Skin epidermis (tissue), 12 donors: ENCODE results near the gene CNTNAP3.
"Not testable (repeated sequence)": the region's sequence is repeated elsewhere in the genome, so short reads cannot be mapped to it uniquely, and the experiment has no call there.

Source experiments
- H3K27ac ChIP-seq, 21 experiments: fragments of 200-600 bp; sonication (generic) in 11 of 21; one replicate each; pipeline ENCODE4 v1.5.0; 2020; ENCODE audit warnings: mild to moderate bottlenecking in 3 of 21, inconsistent platforms in 2 of 21, moderate library complexity in 2 of 21
- H3K4me3 ChIP-seq, 7 experiments: fragments of 200-600 bp; sonication (generic) in 2 of 7; one replicate each; pipeline ENCODE4 v1.5.0; 2020; ENCODE audit warnings: inconsistent platforms in 2 of 7, mild to moderate bottlenecking in 2 of 7, moderate library complexity in 1 of 7

Gene CNTNAP3

DNA sequence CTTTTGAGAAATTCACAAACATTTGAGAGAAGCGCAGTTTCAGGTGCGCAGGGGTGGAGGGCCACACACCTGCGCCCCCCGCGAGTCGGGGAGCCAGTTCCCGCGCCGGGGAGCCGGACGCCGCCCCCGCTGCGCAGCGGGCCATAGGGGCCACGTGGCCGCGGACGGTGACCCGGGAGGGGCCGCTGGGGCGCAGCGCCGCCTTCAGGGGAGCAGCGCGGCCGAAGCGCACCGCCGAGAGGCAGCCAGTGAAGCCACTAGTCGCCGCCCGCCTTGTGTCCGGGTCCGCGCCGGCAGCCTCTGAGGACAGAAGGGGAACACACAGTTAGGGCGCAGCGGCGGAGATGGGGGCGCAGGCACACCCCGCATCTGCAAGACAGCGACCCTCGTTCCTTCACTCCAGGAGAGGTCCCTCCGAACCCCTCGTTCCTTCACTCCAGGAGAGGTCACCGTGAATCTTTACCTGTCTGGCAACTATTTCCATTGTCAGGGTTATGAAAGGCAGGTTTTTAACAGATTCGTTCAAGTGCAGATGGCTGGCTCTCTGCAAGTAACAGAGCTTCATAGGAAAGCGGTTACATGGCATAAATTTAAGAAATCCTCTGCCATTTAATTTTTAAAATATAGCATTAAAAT lies 209.2 kb downstream of the CNTNAP3 start:
- H3K4me3 ChIP-seq: peak overlapping the region in 1 of 7 experiments; percentile 17

DNA sequence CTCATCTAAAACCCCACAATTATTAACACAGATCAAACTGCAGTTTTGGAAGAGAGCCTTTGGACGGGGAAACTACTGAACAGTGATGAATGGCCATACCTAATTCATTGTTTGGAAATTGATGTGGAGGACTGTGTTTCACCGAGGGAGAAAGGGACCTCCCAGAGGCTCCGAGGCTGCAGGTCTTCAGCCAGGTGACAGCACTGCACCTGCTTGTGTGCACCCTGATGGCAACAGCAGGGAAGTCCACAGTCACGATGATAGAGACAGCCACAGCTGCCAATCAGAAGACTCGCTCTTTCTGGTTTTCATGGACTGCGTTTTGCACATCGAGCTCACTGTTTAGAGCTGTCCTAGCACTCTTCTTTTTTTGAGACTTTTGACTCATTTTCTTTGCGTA lies 214.4 kb downstream of the CNTNAP3 start:
- not testable (repeated sequence) for H3K4me3 ChIP-seq, H3K27ac ChIP-seq

More for the DNA sequence above, 209.2 kb downstream of the CNTNAP3 start:
- H3K27ac ChIP-seq: not testable (repeated sequence)

DNA sequence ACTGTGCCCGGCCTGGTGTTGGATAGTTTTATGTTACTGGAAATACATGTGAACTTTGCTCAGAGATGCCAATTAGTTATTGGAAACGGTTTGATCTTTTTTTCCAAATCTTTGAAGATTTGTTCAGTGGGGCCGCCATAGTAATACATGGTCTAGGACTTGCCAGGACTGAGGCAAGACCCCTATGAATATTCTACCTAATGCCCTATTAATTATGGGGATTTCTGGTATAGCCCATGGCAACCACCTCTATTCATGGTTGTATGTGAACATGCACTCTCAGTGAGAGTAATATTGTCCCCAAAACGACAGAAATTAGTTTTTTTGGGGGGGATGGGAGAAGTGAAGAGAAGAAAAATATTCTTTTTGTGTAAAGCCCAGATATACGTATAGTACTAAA lies 220.3 kb downstream of the CNTNAP3 start:
- not testable (repeated sequence) for H3K27ac ChIP-seq, H3K4me3 ChIP-seq

DNA sequence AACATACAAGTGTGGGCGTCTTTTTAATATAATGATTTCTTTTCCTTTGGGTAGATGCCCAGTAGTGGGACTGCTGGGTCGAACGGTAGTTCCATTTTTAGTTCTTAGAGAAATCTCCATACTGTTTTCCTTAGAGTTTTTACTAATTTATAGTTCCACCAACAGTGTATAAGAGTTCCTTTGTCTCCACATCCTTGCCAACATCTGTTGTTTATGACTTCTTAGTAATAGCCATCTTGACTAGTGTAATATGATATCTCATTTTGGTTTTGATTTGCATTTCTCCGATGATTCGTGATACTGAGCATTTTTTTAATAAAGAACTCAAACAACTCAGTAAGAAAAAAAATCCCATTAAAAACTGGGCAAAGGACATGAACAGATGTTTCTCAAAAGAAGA lies 225.0 kb downstream of the CNTNAP3 start:
- H3K27ac ChIP-seq, H3K4me3 ChIP-seq: not testable (repeated sequence)

DNA sequence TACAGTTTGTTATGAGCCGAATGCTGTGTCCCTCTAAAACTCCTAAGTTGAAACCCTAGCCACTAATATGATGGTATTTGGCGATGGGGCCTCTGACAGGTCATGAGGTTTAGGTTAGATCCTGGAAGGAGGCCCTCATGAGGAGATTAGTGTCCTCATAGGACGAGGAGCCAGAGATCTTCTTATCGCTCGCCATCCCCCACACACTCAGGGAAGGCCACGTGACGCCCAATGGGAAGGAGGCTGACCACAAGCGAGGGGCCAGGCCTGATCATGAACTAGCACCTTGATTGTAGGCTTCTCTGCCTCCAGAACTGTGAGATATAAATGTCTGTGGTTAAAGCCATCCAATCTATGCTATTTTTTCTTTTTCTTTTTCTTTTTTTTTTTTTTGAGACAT lies 233.5 kb downstream of the CNTNAP3 start:
- H3K27ac ChIP-seq: not testable (repeated sequence)

DNA sequence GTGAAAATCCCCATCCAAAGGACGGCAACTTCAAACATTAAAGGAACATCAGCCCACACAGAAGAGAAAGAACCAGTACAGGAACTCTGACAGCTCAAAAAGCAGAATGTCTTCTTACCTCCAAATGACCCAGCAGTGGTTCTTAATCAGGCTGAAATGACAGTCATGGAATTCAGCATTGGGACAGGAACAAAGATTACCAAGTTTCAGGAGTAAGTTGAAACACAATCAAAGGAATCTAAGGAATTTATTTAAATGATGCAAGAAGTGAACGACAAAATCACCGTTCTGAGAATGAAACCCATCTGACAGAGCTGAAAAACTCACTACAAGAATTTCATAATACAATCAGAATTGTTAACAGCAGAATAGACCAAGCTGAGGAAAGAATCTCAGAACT lies 241.1 kb downstream of the CNTNAP3 start:
- H3K27ac ChIP-seq, H3K4me3 ChIP-seq: not testable (repeated sequence)

More for the DNA sequence above, 233.5 kb downstream of the CNTNAP3 start:
- H3K4me3 ChIP-seq: not testable (repeated sequence)

DNA sequence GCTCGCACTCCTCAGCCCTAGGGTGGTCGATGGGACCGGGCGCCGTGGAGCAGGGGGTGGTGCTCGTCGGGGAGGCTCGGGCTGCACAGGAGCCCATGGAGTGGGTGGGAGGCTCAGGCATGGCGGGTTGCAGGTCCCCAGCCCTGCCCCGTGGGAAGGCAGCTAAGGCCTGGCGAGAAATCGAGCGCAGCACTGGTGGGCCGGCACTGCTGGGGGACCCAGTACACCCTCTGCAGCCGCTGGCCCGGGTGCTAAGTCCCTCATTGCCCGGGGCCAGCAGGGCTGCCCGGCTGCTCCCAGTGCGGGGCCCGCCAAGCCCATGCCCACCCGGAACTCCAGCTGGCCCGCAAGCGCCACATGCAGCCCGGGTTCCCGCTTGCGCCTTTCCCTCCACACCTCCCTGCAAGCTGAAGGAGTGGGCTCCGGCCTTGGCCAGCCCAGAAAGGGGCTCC lies 245.6 kb downstream of the CNTNAP3 start:
- H3K27ac ChIP-seq: not testable (repeated sequence)

DNA sequence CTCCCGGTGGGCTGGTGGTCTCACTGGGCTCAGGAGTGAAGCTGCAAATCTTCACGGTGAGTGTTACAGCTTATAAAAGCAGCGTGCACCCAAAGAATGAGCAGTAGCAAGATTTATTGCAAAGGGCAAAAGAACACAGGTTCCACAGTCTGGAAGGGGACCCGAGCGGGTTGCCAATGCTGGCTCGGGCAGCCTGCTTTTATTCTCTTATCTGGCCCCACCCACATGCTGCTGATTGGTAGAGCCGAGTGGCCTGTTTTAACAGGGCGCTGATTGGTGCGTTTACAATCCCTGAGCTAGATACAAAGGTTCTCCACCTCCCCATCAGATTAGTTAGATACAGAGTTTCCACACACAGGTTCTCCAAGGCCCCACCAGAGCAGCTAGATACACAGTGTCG lies 246.2 kb downstream of the CNTNAP3 start:
- not testable (repeated sequence) for H3K27ac ChIP-seq

More for the DNA sequence above, 245.6 kb downstream of the CNTNAP3 start:
- H3K4me3 ChIP-seq: not testable (repeated sequence)

DNA sequence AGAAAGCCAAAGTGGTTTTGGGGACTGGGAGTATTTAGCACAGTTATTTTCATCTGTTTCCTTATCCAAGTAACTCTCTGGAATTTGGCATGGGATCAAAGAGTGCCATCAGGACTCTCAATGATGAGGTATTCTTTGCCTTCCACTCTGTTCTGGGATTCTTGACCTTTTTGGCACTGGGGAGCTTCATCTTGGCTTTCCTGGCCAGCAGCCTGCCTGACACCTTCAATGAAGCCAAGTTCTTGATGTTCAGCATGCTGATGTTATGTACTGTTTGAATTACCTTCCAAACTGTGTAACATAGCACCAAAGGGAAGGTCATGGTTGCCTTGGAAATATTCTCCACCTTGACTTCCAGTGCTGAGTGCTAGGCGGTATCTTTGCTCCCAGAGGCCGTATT lies 248.8 kb downstream of the CNTNAP3 start:
- not testable (repeated sequence) for H3K4me3 ChIP-seq, H3K27ac ChIP-seq

More for the DNA sequence above, 246.2 kb downstream of the CNTNAP3 start:
- not testable (repeated sequence) for H3K4me3 ChIP-seq

DNA sequence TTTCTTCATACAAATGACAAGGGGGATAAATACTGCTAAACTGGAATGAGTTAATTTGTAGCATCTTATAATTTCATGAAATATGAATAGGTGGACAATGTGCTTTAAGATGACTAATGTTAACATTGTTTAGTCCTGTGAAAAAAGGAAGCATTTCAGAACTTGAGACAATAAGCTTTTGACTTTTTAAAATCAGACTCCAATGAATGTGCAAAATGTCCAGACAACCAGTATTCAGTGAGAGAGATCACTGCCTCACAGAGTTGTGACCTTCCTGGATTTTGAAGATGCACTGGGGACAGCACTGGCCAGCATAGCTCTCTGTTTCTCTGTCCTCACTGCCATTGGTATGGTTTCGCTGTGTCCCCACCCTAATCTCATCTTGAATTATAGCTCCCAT lies 249.7 kb downstream of the CNTNAP3 start:
- H3K27ac ChIP-seq, H3K4me3 ChIP-seq: not testable (repeated sequence)

DNA sequence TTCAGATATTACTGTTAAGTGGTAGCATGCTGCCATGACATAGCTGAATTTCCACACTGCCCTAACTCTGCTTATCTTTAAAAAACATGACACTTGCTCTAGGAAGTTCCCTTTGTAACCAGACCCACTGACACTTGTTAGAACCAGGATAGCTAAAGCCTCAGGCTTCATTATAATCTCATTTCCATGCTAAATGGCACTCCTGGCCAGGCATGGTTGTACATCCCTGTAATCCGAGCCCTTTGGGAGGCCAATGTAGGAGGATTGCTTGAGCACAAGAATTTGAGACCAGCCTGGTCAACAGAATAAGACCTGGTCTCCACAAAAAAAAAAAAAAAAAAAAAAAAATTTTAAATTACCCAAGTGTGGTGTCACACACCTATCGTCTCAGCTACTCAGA lies 254.1 kb downstream of the CNTNAP3 start:
- not testable (repeated sequence) for H3K27ac ChIP-seq, H3K4me3 ChIP-seq

DNA sequence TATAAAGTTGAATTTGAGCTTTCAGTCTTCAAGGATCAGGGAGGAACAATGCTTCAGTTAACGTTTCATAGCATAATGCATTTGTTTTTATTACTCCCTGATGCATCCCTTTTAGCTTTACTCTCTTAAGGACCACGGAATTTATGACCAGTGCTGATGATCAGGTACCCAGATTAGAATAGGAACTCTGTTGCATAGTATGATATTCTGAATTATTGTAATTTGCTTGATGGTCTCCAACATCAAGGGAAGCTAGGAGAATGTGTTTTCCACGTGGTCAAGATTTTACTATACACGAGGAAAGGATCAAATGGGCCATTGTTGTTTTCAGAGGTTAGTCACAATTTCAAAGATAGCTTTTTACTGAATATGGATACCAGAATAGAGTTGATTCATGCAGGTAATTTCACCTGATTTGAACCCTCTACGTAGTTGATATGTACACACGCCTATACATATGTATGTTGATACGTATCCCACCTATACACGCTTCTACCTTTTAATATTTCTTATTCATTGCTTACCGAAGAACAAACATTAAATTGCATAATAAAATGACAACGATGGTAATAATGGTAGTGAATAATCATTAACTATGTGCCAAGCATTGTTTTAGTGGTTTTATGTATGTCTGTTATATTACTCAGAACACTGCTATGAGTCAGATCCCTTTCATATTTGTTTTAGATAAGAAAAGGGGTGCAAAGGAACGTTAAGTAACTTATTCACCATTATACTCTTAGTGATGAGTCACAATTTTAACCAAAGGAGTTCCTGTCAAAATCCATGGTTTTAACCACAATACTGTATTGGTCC lies 257.6 kb downstream of the CNTNAP3 start:
- H3K27ac ChIP-seq, H3K4me3 ChIP-seq: not testable (repeated sequence)

DNA sequence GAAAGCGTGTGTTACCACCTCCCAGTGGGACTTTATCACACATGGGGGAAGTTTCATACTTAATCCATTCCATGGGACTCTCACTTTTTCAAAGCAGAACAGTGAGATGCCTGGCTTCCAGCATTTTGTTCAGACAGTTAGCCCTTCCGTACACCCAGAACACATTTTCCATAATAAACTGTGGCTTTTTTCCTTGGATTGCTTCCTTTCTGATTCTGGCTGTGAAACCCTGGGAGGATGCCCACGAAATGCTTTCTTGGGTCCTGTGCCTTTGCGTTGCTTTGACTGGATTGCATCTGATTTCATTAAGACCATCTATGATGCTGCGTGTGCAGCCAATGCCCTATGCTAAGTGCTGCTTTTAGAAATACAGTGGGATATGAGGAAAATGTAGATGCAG lies 259.1 kb downstream of the CNTNAP3 start:
- not testable (repeated sequence) for H3K27ac ChIP-seq, H3K4me3 ChIP-seq

DNA sequence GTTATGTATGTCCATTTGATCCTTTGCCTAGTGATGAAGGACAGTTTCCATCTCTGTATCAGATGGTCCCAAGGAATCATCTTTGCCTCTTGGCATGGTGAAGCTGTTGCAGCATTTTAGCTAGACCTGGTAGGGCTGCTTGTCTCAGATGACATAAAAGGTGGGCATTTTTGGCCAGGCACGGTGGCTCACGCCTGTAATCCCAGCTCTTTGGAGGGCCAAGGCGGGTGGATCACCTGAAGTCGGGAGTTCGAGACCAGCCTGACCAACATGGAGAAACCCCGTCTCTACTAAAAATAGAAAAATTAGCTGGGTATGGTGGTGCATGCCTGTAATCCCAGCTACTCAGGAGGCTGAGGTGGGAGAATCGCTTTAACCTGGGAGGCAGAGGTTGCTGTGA lies 259.8 kb downstream of the CNTNAP3 start:
- not testable (repeated sequence) for H3K27ac ChIP-seq, H3K4me3 ChIP-seq

DNA sequence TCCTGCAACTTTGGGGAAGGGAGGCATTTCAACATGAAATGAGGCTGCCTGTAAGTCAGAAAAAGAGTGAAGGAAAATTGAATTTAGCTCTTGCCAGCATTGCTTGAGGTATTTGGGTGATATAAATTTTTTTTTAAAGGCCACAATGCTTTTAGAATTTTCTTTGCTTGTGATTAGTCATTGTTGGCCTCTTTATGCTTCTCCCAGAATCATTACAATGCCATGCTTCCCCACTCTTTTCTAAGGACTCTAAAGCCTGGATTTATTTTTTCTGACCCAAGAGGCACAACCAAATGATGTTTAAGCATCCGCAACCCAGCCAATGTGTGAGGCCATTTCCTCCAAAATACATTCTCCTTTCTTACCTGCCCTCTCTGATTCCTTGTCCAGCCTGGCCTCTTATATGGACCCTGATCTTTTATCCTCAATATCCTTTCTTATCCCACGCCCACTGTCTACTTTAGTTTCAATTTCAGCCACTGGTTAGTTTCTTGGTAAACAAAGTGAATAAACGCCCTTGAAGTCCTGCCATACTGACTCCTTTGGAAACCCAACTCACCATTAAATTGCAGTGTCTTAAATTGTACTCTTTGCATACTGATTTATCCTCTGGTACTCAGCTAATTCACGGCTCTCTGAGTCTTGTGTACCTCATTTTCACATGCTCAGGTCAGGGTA lies 261.9 kb downstream of the CNTNAP3 start:
- H3K4me3 ChIP-seq, H3K27ac ChIP-seq: not testable (repeated sequence)
